ENCODE results near the gene NOL12.
"Not testable (repeated sequence)": the region's sequence is repeated elsewhere in the genome, so short reads cannot be mapped to it uniquely, and the experiment has no call there.

The NOL12 gene, protein sequence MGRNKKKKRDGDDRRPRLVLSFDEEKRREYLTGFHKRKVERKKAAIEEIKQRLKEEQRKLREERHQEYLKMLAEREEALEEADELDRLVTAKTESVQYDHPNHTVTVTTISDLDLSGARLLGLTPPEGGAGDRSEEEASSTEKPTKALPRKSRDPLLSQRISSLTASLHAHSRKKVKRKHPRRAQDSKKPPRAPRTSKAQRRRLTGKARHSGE

DNA sequence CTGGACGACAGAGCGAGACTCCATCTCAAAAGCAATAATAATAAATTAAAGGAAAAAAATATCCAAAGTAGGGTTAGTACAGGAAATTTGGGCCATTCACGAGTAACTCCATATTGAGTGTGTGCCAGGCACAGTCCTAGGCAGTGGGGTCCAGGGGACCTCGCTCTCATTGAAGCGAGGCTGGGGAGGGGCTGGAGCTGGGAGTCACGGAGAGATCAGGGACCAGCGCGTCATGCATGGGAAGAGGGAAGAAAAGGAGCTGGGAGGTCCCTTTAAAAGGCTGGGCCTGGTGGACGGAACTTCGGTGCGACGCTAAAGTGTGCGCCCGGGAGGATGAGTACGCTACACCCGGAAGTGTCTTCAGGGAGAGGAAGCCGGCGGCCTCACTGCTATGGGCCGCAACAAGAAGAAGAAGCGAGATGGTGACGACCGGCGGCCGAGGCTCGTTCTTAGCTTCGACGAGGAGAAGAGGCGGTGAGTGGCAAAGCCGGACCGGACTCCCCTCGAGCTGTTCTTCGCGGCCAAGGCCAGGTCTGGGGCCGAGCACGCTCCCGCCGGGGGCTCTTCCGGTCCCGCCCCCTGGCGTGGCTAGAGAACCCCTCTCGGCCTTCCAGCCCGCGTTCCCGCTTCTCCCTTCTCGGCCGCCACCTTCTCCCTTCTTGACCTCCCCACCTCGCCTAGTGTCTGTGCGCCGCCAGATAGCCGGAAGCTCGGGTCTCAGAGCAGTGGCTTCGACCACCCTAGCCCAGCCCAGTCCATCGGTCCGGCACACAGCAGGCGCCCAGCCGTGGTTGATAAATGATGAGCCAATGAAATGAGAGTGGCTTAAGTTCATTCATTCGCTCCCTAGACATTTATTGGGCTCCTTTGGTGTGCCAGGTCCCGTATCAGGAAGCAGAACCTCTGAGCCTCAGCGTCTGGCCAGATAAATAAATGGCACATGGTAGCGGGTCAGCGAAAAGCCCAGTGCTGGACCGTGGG, at the start of gene NOL12:
NOL12 (plus strand) TSS at position 342 of the 981 bp plus-strand sequence; CDS start at position 392, 50 bp downstream.
- DNase-seq, result peak; percentile 83

DNA sequence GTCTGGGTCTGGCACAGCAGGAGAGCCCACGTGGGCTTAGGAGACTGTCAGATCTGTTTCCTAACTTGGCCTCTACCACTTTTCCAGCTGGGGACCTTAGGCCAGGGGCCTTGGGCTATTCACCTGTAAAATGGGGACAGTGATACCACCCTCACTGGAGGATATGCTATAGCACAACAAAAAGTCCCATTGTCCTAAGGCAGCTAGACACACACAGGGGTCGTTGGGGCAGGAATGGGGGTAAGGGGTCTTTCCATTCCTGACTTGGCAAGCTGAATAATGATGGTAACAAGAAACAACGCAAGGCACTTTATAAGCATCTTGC, 49.2 kb upstream of the NOL12 start:
- DNase-seq, result no peak

DNA sequence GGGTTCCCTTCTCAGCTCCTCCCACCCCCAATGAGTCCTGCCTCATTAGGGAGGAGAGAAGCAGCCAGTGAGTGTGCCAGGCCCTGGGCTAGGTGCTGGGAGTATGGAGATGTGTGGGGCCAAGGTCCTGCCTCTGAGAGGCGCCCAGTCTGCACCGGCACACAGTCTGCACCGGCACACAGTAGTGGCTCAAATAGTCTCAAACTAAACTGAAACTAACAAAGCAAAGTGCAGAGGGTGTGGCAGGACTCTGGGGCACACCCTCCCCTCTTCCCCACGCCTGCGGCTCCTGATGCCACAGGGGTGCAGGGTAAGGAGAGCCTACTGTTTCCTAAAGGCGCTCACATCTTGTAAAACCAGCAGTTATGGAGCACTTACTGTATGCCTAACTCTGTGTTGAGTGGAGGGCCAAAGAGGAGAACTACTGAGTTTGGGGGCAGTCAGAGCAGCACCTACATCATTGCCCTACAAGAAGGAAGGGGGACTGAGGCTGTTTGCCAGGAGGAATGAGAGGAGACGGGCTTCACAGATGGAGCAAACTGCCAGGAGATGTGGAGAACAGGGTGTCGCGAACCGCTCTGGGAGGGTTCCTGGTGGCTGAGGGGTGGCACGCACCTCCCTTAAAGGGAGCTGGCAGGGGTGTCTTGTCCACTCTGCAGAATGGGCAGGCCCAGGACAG, 47.6 kb upstream of the NOL12 start:
- DNase-seq, result no peak

DNA sequence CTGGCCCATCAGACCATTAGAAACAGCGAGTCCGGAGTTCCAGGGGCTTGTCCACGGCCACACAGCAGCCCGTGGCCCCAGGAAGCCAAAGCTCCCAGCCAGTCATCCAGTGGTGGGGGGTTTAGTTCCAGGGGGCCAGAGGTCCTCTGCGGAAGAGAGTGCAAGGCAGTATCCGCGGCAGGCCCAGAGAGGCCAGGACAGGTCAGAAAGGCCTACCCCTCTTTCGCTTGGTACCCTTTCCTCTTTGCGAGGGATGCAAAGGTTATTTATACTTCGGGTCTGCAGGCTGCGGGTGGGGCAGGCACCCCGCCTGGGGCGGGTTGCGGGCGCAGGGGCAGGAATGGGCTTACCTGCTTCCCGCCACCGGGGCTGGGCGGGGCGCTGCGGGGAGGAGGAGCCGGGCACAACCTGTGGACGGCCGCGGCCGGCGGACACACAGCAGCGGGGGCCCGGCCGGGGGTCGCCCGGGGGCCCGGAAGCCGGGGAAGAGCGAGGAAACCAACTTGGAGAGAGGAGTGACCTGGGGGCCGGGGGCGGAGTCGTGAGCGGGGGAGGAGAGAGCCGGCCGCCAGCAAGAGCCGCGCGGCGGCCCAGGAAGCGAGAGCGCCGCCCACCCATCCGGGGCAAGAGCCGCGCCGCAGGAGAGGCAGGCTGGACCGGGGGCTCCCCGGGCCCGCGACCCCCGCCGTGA, 46.9 kb upstream of the NOL12 start, which contains the start of gene SH3BP1:
SH3BP1 (plus strand) TSS at position 600 of the 691 bp plus-strand sequence. CDS start 119 bp downstream, outside the sequence.
- peak; percentile 26 for DNase-seq

DNA sequence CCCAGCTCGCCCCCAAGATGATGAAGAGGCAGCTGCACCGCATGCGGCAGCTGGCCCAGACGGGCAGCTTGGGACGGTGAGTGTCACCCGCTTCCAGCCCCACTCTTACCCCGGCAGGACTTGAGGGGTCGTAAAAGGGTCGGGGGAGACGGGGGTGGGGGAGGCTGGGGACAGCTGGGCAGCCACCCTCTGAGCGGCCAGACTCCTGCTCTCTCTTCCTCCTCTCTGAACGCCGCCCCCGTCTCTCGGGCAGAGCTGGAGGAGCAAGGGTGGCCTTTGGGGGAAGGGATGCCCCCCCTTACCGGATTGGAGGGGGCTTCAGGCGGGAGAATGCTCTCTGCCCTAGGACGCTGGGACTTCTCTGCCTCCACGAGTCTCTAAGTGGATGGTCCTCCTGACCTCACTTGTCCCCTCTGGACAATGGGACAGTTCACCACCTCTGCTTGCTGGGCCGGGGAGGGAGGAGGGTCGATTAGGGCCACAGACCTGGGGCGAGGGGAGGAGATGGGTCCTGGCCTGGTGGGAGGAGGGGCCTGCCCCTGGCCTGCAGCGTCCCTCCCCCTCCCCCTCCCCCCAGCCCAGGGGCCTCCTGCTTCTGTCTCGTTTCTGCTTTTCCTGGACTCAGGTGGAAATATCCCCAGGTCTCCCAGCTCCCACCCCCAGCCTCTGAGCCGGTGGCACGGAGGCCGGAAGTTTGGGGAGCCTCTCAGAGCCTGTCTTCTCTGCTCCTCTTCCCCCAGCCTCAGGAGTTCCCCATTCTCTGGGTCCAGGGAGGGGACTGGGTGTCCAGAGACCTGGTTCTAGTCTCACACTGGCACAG, 46.2 kb upstream of the NOL12 start:
- DNase-seq, result no peak

DNA sequence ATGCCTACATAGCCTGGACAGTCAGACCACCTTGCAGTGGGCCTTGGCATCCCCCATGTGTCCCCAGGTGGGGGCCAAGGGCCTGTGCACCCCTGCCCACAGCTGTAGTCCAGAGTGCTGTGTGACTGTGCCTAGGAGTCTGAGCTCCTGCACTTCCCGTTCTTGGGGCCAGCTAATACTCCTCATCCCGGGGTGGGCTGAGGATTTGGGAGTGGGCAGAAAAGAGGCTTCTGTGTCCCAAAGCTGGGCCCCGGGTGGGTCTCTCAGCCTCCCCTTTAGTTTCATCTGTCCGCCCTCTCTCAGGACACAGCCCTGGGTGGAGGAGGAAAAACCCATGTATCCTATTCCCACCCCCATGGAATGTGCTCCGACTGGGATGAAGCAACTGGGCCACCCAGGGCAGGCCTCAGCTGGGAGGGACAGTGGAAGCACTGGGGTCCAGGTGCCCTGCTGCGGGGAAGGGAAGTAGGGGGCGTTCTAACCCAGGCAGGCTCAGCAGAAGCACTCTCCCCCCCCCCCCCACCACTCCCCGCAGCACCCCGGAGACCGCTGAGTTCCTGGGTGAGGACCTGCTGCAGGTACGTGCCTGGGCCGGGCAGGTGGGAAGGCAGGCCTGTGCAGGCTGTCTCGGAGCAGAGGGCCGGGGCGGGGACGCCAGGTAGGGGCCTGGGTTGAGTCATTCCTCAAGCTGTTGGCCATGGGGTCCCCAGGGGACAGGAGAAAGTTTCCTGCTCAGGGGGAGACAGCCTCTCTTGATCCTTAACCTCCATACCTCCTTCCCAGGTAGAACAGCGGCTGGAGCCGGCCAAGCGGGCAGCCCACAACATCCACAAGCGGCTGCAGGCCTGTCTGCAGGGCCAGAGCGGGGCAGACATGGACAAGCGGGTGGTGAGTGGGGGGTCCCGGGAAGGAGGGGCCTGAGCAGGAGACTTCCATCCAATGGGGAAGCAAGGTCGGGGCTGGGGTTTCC, 45.3 kb upstream of the NOL12 start:
- no peak for DNase-seq

DNA sequence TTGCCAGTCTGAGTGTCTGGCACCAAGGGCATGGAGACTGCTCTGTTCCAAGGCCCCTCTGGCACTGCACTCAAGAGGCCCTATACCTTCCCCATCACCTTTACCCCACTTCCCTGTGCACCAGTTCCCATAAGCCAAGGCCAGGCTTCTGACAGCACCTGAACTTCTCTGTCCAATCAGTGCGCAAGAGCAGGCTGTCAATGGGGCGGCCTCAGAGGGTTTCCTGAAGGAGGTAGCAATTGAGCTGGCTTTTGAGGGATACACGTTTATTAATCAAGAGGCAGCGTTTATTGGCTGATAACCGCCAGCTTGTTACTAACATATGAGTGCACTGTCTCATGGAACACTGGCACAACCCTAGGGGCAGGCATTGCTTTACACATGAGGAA, 44.6 kb upstream of the NOL12 start:
- DNase-seq, result no peak

DNA sequence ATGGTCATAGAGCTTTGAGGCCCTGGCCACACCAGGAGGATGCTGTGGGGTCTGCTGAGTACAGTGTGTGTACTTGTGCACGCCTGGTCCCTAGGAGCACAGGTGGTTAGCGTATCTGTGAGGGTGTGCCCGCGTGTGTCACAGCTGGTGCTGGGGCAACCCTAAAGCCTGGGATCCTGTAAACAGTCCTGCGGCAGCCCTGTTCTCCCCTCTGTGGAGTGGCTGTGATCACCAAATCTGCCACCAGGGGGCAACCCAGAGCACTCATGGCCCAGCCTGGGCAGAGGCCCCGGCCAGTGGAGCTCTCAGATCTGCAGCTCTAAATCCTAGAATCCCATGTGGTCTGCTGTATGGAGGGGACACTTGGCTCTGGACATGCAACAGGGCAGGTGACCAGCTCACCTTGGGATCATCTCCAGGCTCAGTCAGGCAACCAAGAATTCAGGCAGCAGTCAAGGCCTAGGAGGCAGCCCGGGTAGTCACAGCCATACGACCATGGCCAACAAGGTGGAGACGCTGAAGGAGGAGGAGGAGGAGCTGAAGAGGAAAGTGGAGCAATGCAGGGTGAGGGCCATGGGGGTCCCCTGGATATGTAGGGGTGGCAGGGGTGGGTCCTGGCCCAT, 42.8 kb upstream of the NOL12 start:
- peak; percentile 48 for DNase-seq

DNA sequence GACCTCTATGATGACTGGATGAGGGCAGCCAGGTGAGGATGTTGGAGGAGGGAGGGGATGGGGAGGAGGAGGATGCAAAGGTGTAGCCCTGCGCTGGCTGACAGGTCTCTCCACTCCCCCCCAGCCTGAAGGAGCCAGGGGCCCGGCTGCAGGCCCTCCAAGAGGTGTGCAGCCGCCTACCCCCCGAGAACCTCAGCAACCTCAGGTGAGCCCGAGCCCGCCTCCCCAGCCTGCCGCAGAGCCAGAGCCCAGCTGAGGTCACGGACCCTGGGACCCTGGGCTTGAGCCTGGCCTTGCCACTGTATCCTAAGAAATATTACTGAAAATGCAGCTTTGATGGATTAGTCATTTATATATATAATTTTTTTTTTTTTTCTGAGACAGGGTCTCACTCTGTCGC, 38.8 kb upstream of the NOL12 start:
- DNase-seq, result no peak

DNA sequence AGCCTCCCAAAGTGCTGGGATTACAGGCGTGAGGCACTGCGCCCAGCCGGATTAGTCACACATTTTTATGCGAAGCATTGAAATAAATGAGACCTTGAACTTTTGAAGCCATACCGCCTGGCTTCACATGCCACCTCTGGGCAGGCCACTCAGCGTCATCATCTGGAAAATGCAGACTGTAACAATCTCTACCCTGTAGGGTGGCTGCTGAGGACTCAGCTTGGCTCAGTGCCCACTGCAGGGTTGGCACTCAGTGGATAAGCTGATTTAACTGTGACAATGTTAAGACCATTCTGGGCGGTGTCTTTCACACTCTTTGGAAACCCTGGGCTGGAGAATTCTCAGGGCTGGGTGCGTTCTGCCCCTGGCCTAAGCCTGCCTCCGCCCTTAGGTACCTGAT, 38.2 kb upstream of the NOL12 start:
- DNase-seq, result no peak

DNA sequence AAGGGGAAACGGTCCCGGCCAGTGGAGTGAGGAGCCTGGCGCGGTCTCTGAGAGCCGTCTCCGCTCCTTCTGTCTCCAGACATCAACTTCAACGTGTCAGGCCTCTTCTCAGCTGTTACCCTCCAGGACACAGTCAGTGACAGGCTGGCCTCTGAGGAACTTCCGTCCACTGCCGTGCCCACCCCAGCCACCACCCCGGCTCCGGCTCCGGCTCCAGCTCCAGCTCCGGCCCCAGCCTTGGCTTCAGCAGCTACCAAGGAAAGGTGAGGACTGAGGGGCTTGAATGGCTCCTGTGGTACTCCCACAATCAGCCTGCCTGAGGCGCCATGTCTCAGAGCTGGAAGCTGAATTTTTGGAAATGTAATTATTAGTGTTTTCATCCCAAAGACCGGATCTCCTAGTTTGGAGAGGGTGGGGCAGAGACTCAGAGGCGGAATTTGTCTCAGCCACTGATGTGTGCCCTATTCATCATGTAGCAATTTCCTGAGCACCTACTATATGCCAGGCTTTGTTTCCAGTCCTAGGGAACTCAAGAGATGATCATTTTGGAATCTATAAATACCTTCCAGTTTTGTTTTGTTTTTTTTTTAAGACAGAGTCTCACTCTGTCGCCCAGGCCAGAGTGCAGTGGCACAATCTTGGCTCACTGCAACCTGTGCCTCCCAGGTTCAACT, 35.5 kb upstream of the NOL12 start:
- no peak for DNase-seq

DNA sequence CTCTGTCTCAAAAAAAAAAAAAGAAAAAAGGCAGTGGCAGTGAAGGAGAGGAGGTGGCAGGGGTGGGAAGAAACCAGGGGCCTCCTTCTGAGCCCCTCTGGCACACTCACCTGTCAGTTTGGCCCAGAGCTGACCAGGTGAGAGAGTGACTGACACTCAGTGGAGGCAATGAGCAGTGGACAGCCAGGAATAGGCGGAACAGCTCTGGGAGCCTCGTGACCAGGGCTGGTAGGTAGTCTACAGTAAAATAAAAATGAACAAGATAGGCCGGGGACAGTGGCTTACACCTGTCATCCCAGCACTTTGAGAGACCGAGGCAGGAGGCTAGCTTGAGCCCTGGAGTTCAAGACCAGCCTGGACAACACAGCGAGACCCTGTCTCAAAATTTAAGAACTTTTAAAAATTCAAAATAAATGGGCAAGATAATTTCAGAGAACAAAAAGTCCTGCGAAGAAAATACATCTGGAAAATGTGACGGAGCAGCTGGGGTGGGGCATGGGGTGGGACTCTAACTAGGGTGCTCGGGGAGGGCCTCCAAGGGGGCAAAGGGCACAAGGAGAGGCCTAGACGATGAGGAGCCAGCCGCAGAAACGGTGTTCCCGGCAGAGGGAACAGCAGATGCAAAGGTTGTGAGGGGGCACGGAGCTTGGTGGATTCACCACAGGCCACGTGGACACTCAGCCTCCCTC, 31.4 kb upstream of the NOL12 start:
- DNase-seq, result no peak

DNA sequence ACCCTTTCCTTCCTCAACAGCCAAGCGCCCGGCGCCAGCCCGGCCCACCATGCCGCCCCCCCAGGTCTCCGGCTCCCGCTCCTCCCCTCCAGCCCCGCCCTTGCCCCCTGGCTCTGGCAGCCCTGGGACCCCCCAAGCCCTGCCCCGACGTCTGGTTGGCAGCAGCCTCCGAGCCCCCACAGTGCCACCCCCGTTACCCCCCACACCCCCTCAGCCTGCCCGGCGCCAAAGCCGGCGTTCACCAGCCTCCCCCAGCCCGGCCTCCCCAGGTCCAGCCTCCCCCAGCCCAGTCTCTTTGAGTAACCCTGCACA, 30.9 kb upstream of the NOL12 start:
- no peak for DNase-seq

DNA sequence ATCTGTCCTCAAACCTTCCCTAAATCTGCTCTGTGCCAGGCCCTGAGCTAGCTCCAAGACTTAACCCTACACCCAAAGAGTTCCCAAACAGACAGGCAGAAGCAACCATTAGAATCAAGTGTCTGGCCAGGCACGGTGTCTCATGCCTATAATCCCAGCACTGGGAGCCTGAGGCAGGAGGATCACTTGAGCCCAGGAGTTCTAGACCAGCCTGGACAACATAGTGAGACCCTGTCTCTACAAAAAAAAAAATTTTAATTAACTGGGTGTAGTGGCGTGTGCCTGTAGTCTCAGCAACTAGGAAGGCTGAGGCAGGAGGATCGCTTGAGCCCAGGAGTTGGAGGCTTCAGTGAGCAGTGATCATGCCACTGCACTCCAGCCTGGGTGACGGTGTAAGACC, 29.6 kb upstream of the NOL12 start:
- not testable (repeated sequence) for DNase-seq

DNA sequence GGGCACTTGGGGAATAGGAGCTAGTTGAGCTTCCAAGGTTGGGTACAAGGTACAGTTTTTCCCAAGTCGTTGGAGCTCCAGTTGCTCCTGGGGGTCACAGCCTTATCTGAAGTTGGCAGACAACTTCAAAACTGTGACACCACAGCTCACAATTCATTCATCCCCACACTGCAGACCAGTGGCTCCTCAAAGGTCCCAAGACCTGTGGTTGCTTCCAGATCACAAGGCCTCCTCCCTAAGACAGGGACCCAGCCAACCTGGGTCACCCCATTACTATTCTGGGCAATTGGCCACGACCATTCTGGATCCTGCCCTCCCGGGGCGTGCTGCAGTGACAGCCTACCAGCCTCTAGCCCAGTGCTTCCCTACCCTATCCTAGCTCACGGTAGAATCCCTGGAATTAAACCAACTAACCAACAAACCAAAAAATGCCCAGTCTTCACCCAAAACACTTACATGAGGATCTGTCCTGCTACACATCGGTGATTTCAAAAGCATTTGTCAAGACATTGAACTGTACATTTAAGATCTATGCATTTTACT, 28.5 kb upstream of the NOL12 start:
- no peak for DNase-seq

DNA sequence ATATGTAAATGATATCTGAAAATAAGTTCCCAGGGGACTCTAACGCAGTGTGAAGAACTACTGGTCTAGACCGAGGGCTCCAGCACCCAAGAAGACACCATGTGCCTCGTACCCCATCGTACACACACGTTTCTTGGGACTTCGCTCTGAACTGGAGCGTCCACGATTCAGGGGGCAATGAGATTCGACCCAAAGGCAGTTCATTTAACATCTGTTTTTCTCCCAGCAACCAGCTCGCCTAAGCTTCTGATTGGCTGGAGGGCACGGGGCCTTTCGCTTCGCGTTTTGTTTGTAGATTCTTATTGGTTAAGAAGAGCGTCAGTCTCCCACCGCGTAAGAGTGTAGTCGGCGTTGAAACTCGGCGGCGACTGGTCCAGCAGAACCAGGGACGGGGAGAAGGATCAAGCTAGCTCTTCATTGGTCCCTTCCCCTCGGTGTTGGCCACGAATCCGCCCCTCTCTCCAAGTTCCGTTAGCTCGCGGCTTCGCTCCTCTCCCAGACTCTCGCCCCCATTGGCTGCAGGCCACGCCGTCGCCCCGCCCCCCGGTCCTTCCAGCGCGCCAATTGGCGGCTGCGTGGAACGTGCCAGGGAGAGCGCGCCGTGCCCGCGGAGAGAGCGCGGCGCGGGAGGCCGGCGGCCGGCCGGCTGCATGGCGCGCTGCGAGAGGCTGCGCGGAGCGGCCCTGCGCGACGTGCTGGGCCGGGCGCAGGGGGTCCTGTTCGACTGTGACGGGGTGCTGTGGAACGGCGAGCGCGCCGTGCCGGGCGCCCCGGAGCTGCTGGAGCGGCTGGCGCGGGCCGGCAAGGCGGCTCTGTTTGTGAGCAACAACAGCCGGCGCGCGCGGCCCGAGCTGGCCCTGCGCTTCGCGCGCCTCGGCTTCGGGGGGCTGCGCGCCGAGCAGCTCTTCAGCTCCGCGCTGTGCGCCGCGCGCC, 27.7 kb upstream of the NOL12 start, which contains the start of gene PDXP:
PDXP (plus strand) TSS at position 591 of the 933 bp plus-strand sequence; CDS start at position 651, 60 bp downstream.
- DNase-seq, result peak; percentile 100

DNA sequence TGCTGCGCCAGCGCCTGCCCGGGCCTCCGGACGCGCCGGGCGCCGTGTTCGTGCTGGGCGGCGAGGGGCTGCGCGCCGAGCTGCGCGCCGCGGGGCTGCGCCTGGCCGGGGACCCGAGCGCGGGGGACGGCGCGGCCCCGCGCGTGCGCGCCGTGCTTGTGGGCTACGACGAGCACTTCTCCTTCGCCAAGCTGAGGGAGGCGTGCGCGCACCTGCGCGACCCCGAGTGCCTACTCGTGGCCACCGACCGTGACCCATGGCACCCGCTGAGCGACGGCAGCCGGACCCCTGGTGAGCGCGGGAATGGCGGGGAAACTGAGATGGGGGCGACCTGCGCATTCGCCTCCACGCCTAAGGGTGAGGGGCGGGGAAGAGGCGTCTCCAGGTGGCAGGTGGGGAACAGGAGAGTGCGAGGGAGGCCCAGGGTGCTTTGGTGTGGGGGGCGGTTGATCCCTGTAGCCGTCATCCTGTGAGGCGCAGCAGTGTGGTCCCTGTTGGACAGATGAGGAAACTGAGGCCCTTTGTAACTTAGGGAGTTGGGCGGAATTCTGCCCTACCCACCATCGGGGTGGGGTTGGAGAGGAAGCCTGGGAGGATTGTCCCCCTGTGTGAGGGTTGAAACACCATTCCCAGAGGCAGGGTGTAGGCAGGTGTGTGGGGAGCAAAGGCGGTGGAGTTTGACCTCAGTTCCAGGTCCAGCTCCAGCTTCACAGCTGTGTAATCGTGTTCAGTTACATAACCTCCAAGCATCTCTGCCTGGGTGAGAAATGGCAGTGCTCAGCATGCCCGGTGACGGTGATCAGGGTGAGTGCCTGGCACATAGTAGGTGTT, 26.9 kb upstream of the NOL12 start:
- DNase-seq, result peak; percentile 21

Data from COR-L47 (cell line).